ENCODE measurements around the gene ANKRD27. TPM values are rescaled to one million over a fixed set of nuclear protein-coding genes. Genes with fewer than 3 reads are reported as not detected.
"Not testable (repeated sequence)": the region's sequence is repeated elsewhere in the genome, so short reads cannot be mapped to it uniquely, and the experiment has no call there.

ANKRD27 gene
- total RNA-seq (33.6 TPM), polyA plus RNA-seq (32.6 TPM)

DNA sequence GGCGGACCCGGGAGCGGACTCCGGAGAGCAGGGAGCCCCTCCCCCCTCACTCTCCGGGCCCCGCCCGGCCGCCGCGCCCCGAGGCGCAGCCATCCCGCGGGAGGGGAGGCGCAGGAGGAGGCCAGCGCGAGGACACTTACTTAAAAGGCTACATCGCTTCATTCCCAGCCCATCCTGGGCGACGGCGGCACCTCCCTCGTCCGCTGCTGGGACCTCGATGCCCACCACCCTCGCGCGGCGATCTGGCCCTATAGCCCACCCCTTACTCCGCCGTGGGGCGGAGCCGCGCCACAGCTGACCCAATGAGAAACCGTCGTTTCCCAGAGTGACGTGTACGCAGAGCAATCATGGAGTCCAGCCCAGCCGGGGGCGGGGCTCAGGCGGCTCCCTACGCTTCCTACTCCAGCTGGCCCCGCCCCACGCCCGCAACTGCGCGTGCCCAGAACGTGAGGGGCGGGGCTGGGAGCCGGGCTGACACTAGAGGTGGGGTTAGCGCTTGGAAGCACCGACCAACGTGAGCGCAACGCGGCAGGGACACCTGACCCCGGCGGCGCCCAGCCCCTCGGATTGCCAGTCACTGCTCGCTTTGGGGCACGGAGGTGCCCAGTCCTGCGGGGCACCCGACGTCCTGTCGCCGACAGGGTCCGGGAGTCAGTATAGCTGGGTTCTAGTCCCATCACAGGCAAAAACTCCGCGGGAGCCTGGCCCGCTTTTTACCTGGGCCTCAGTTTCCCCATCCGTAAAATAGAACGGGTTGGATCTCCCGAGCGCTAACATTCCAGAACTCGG lies at the start of gene ANKRD27:
Gene ANKRD27 (minus strand): TSS at position 250 of the 789 bp plus-strand sequence. CDS start 16,165 bp downstream, outside the sequence.
- H3K36me3 ChIP-seq (ENCODE audit: insufficient read depth): no peaks in the 10 kb centered on the region
- peak within 1 kb of the TSS; percentile 83 for H3K27ac ChIP-seq (ENCODE audit: low read depth)
- WGBS: under 1% methylated on average over 75 of the region's 75 CpGs
- no peaks in the 10 kb centered on the region for H3K4me1 ChIP-seq (ENCODE audit: insufficient read depth)
- DNase-seq (ENCODE audit: extremely low spot score): peak; percentile 95
- H3K4me3 ChIP-seq (ENCODE audit: low read depth, low read length): peak within 1 kb of the TSS; percentile 81

DNA sequence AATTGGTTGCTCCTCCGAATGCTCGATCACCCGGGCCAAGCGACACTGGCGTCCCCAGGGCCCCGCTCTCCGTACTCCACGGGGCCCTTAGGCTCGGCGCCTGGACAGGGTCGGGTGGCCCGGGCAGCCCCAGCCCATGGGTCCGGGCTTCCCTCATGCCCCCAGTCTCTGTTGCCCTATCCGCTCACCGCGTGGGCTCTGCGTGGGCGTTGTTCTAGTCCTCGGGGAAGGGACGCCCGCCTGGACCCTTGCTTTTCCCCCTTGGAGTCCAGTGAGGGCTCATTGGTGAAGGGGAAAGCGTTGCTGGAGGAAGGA lies 45.9 kb upstream of the ANKRD27 start:
- DNase-seq (ENCODE audit: extremely low spot score): no peak
- 95% methylated on average over 22 of the region's 22 CpGs for WGBS
- Histone ChIP-seq H3K4me1 (ENCODE audit: insufficient read depth) (no peaks in the 10 kb centered on the region), H3K4me3 (ENCODE audit: low read depth, low read length) (no peak overlapping the region), H3K27ac (ENCODE audit: low read depth) (no peak overlapping the region), H3K36me3 (ENCODE audit: insufficient read depth) (no peaks in the 10 kb centered on the region)

DNA sequence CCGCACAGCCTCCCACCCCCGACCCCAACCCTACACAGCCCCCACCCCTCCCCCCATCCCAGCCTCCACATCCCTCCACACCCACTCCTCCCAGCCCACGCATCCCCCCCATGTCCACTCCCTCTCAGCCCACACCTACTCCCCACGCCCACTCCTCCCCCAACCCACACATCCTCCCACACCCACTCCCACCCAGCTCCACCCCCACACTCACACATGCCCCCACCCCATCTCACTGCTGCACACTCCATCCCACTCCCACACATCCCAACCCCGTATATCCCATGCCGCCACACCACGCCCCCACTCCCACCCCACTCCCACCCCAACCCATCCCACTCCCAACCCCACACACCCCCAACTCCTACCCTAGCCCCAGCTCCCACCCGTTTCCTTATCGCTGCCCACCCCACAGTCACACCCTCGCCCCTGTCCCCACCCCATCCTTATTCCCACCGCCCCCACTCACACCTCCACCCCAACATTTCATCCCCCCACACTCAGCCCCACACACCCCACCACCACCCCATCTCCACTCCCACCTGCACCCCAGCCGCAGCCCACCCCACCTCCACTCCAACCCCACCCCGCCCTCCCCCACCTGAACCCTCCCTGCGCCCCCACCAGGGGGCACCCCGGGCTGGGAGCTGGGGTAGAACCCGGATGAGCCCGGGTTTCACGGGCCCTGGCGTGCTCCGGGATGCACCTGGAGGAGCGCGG lies 45.4 kb upstream of the ANKRD27 start:
- Histone ChIP-seq H3K27ac (ENCODE audit: low read depth) (no peak overlapping the region), H3K36me3 (ENCODE audit: insufficient read depth) (no peaks in the 10 kb centered on the region), H3K4me1 (ENCODE audit: insufficient read depth) (no peaks in the 10 kb centered on the region), H3K4me3 (ENCODE audit: low read depth, low read length) (no peak overlapping the region)
- no peak for DNase-seq (ENCODE audit: extremely low spot score)
- WGBS: 96% methylated on average over 22 of the region's 22 CpGs

DNA sequence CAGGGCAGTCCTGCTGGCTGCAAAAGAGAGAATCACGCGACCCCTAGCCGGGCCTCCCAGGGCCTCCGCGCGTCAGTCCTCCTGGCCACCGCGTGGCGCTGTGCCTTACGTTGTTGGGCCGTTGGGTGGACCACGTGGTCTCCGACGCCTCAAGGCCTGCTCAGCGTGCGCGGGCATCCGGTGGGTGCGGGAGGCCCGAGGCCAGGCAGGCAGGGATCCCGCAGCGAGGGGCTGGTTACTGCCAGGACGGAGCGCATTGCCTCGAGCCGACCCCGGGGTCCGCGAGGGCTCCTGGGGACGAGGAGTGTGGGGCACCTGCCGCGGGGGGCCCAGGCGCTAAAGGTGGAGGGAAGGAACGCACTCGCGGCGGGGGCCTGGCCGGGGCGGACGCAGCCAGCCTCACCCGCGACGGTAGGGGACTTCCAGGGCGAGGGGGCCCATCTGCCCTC lies 44.7 kb upstream of the ANKRD27 start, which contains the start of gene TDRD12:
Gene TDRD12 (plus strand): TSS at position 157 of the 449 bp plus-strand sequence. CDS start 306 bp downstream, outside the sequence.
- 90% methylated on average over 44 of the region's 44 CpGs for WGBS
- no peak within 1 kb of the TSS for H3K27ac ChIP-seq (ENCODE audit: low read depth)

DNA sequence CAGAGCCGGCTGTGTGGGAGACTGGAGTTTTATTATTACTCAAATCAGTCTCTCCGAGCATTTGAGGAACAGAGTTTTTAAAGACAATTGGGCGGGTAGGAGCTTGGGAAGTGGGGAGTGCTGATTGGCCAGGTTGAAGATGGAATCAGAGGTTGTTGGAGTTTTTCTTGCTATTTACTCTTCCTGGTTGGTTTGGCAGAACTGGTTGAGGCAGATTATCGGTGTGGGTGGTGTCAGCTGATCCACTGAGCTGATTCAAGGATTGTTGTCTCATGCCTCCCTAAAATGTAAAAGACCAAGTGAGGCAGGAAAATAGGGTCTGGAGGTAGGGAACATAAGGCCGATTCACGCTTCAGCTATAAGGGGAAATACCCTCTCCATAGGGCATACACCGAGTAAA lies 43.3 kb upstream of the ANKRD27 start:
- no peak overlapping the region for H3K27ac ChIP-seq (ENCODE audit: low read depth)
- H3K4me1 ChIP-seq (ENCODE audit: insufficient read depth): no peaks in the 10 kb centered on the region
- H3K36me3 ChIP-seq (ENCODE audit: insufficient read depth): no peaks in the 10 kb centered on the region
- H3K4me3 ChIP-seq (ENCODE audit: low read depth, low read length): no peak overlapping the region
- peak; percentile 42 for DNase-seq (ENCODE audit: extremely low spot score)
- WGBS: 84% methylated on average over 7 of the region's 7 CpGs

More for the DNA sequence above, 44.7 kb upstream of the ANKRD27 start, which contains the start of gene TDRD12:
- Histone ChIP-seq H3K4me1 (ENCODE audit: insufficient read depth) (no peaks in the 10 kb centered on the region), H3K36me3 (ENCODE audit: insufficient read depth) (no peaks in the 10 kb centered on the region), H3K4me3 (ENCODE audit: low read depth, low read length) (no peak within 1 kb of the TSS)
- no peak for DNase-seq (ENCODE audit: extremely low spot score)

- DNase-seq (ENCODE audit: extremely low spot score): no peak
- H3K27ac ChIP-seq (ENCODE audit: low read depth): no peak overlapping the region
- 48% methylated on average over 5 of the region's 5 CpGs for WGBS
- H3K4me1 ChIP-seq (ENCODE audit: insufficient read depth): no peaks in the 10 kb centered on the region
- H3K4me3 ChIP-seq (ENCODE audit: low read depth, low read length): no peak overlapping the region
- H3K36me3 ChIP-seq (ENCODE audit: insufficient read depth): peaks cover 2% of the 10 kb centered on the region
These were observed 42.5 kb upstream of the ANKRD27 start for GRCh38 chr19:32717496-32717895.

DNA sequence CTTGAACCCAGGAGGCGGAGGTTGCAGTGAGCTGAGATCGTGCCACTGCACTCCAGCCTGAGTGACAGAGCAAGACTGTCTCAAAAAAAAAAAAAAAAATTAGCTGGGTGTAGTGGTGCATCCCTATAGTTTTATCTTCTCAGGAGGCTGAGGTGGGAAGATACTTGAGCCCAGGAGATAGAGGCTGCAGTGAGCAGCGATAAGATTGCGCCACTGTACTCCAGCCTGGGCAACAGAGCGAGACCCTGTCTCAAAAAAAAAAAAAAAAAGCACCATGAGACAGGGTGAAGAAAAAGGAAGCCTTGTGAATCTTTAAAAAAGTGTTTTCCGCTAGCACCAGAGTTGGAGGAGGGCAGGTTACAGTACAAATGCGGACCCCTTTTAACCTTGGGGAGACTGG lies 41.2 kb upstream of the ANKRD27 start:
- H3K36me3 ChIP-seq (ENCODE audit: insufficient read depth); H3K4me3 ChIP-seq (ENCODE audit: low read depth, low read length); DNase-seq (ENCODE audit: extremely low spot score); H3K4me1 ChIP-seq (ENCODE audit: insufficient read depth); H3K27ac ChIP-seq (ENCODE audit: low read depth): not testable (repeated sequence)
- WGBS: 98% methylated on average over 7 of the region's 7 CpGs

GRCh38 chr19:32711747-32712146 lies 36.8 kb upstream of the ANKRD27 start:
- Histone ChIP-seq H3K27ac (ENCODE audit: low read depth) (no peak overlapping the region), H3K4me1 (ENCODE audit: insufficient read depth) (no peaks in the 10 kb centered on the region), H3K4me3 (ENCODE audit: low read depth, low read length) (no peak overlapping the region), H3K36me3 (ENCODE audit: insufficient read depth) (peaks cover 2% of the 10 kb centered on the region)
- WGBS: 87% methylated on average over 6 of the region's 6 CpGs
- DNase-seq (ENCODE audit: extremely low spot score): no peak

DNA sequence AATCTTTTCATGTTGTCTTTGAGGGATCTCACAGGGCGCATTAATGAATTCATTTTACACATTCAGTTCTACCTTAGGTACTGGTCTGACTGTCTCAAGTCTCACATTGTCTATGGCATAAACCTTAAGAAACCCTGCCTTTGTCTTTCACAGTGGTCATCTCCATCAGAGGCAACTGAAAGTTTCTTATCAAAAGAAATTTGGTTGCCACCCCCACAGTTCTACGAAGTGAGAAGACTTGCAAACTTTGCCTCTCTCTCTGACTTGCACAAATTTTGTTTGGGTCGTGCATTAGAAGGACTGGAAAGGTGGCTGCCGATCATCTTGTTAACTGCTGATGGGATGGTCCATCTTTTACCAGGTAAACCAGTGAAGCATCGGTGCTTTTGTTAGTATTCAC lies 34.1 kb upstream of the ANKRD27 start:
- Histone ChIP-seq H3K27ac (ENCODE audit: low read depth) (no peak overlapping the region), H3K4me1 (ENCODE audit: insufficient read depth) (no peaks in the 10 kb centered on the region), H3K36me3 (ENCODE audit: insufficient read depth) (peaks cover 2% of the 10 kb centered on the region), H3K4me3 (ENCODE audit: low read depth, low read length) (no peak overlapping the region)
- 93% methylated on average over 5 of the region's 5 CpGs for WGBS
- DNase-seq (ENCODE audit: extremely low spot score): no peak

DNA sequence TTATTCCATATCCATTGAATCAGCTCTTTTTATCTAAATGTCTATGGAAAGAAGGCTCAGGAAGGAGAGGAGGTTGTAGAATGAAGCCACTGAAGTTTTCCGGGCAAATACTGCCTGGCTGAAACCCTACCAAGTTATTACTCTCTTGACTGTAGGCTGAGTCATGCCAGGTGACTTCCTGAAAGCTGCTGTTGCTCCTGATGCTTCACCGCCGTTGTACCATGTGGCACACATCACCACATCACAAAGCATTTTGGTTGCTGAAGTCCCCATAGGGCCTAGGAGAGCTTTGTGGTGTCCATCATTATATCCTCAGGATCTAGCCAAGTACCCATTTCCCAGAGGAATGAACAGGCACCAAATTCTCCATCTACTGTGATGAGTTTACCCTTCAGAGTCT lies 33.5 kb upstream of the ANKRD27 start:
- H3K4me1 ChIP-seq (ENCODE audit: insufficient read depth): no peaks in the 10 kb centered on the region
- no peak for DNase-seq (ENCODE audit: extremely low spot score)
- no peak overlapping the region for H3K4me3 ChIP-seq (ENCODE audit: low read depth, low read length)
- H3K27ac ChIP-seq (ENCODE audit: low read depth): no peak overlapping the region
- H3K36me3 ChIP-seq (ENCODE audit: insufficient read depth): peaks cover 2% of the 10 kb centered on the region
- WGBS: 78% methylated on average over 3 of the region's 3 CpGs

DNA sequence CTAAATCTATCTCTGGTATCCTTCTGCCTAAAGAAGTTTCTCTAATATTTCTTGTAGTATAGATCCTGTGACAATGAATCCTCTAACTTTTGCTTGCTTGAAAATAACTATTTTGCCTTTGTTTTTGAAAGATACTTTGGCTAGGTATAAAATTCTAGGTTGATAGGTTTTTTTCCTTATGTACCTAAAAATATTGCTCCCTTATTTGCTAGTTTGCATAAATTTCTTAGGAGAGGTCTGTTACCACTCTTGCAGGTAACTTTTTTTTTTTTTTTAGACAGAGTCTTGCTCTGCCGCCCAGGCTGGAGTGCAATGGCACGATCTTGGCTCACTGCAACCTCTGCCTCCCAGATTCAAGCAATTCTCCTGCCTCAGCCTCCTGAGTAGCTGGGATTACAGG lies 29.0 kb upstream of the ANKRD27 start:
- not testable (repeated sequence) for H3K4me3 ChIP-seq (ENCODE audit: low read depth, low read length); DNase-seq (ENCODE audit: extremely low spot score); H3K27ac ChIP-seq (ENCODE audit: low read depth); H3K36me3 ChIP-seq (ENCODE audit: insufficient read depth); H3K4me1 ChIP-seq (ENCODE audit: insufficient read depth)
- 94% methylated on average over 2 of the region's 2 CpGs for WGBS

GRCh38 chr19:32702010-32702409 lies 27.0 kb upstream of the ANKRD27 start:
- WGBS: 79% methylated on average over 5 of the region's 5 CpGs
- no peak for DNase-seq (ENCODE audit: extremely low spot score)

GRCh38 chr19:32700129-32700528 lies 25.1 kb upstream of the ANKRD27 start:
- H3K4me3 ChIP-seq (ENCODE audit: low read depth, low read length); H3K36me3 ChIP-seq (ENCODE audit: insufficient read depth); DNase-seq (ENCODE audit: extremely low spot score); H3K4me1 ChIP-seq (ENCODE audit: insufficient read depth); H3K27ac ChIP-seq (ENCODE audit: low read depth): not testable (repeated sequence)
- WGBS: 97% methylated on average over 7 of the region's 7 CpGs

More at GRCh38 chr19:32702010-32702409, 27.0 kb upstream of the ANKRD27 start:
- H3K27ac ChIP-seq (ENCODE audit: low read depth): no peak overlapping the region
- H3K36me3 ChIP-seq (ENCODE audit: insufficient read depth): no peaks in the 10 kb centered on the region
- H3K4me3 ChIP-seq (ENCODE audit: low read depth, low read length): no peak overlapping the region
- no peaks in the 10 kb centered on the region for H3K4me1 ChIP-seq (ENCODE audit: insufficient read depth)

DNA sequence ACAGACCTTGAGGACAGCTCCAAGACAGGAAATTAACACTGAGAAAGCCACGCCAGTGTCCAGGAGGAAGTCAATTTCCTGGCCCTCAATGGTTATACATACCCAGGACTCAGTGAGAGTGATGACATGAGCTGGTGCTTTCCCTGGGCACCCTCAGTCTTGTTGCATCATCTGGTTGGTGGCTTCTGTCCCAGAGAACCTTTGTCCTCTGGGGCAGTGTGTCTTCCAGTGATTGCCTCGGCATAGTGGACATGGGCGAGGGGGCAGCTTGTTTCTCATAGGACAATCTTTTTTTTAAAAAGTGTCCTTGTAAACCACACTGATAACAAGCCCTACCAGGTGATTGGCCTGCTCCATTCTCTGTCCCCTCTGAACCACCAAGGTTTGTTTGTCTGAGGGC lies 21.8 kb upstream of the ANKRD27 start:
- WGBS: 85% methylated on average over 3 of the region's 3 CpGs
- not testable (repeated sequence) for DNase-seq (ENCODE audit: extremely low spot score); H3K4me1 ChIP-seq (ENCODE audit: insufficient read depth); H3K36me3 ChIP-seq (ENCODE audit: insufficient read depth); H3K4me3 ChIP-seq (ENCODE audit: low read depth, low read length); H3K27ac ChIP-seq (ENCODE audit: low read depth)

All from urinary bladder (tissue), 4 donors.